ENCODE data around the gene TRAM2. TPM values are rescaled to one million over a fixed set of nuclear protein-coding genes. Genes with fewer than 3 reads are reported as not detected.

The TRAM2 gene
- total and polyA plus RNA-seq, 10 of the 15 experiments (the other 5 are each of a cell fraction or from before 2014, with no cell fraction given): 2.5 to 15.0 (median 11.0) TPM

DNA sequence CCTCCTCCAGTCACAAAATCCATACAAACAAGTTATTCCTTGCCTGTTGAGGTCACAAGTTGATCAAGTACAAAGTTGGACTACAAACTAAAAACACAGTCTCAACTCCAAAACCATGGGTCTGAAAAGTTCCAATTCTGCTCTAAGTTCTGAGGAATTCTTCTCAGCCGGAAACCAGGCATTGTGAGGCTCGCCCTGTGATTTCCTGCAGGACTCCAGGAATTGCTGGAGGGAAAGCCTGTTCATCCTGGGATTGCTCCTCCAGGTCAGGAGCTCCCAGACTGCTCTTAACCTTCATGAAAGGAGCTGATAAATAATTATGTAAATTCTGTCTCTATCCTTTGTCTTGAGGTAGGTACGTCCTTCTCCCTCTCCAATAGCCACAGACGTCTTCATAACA lies 8.5 kb downstream of the TRAM2 start:
- no TSS peak for BruUV-seq (replicated peaks)

More for the DNA sequence above, 8.5 kb downstream of the TRAM2 start:
- Histone ChIP-seq H3K27me3 (replicated peaks in 1 of 2; ENCODE audit: control insufficient read depth in 2 of 2, insufficient read depth in 2 of 2, low read length in 1 of 2) (no peaks in the 10 kb centered on the region), H2AFZ (ENCODE audit: control insufficient read depth, low read depth, low read length) (no peak overlapping the region), H3K27ac (ENCODE audit: control insufficient read depth, insufficient read depth) (no peak overlapping the region), H3K36me3 (ENCODE audit: control insufficient read depth in 2 of 2, insufficient read depth in 2 of 2, low read length in 1 of 2) (no peaks in the 10 kb centered on the region; a peak in 2 of 4 replicates), H3K4me3 (no peak overlapping the region), H3K9ac (ENCODE audit: control insufficient read depth, insufficient read depth, low read length) (no peak overlapping the region), H3K4me2 (ENCODE audit: control insufficient read depth, insufficient read depth) (no peak overlapping the region), H3K4me1 (ENCODE audit: control insufficient read depth, insufficient read depth, low read length) (peaks cover 19% of the 10 kb centered on the region), H4K20me1 (ENCODE audit: control insufficient read depth, insufficient read depth) (no peaks in the 10 kb centered on the region), H3K79me2 (ENCODE audit: control insufficient read depth, insufficient read depth, low read length) (peaks cover 54% of the 10 kb centered on the region), H3K9me3 (replicated peaks; ENCODE audit: control insufficient read depth, insufficient read depth, low read length) (no peaks in the 10 kb centered on the region)
- ATAC-seq: no peak
- 95% methylated on average over 4 of the region's 4 CpGs for WGBS (ENCODE audit: insufficient coverage, insufficient replicate concordance, low lambda C conversion rate, missing lambda C conversion rate)
- ChIA-PET POLR2A (no interaction called here), CTCF (interaction anchor here (1.0 to 2.2 kb wide), 2 partner anchors 7 to 28 kb away, joined by 3 to 7 read pairs; no protein-coding TSS in a partner anchor), RAD21 (ENCODE audit: unreplicated experiment) (interaction anchor here (1.1 kb wide), 1 partner anchor 84 kb away, joined by 3 read pairs; no protein-coding TSS in a partner anchor), SMC1A (ENCODE audit: uncharacterized antibody, unreplicated experiment) (interaction anchor here (0.7 kb wide), 1 partner anchor 855 kb away, joined by 3 read pairs; no protein-coding TSS in a partner anchor)
- TF ChIP-seq MYC (IDR thresholded peaks at IDR 0.05; ENCODE audit: insufficient read depth, insufficient read length, insufficient replicate concordance, low read length, severe bottlenecking): no peak
- TF ChIP-seq, protein P1, sequence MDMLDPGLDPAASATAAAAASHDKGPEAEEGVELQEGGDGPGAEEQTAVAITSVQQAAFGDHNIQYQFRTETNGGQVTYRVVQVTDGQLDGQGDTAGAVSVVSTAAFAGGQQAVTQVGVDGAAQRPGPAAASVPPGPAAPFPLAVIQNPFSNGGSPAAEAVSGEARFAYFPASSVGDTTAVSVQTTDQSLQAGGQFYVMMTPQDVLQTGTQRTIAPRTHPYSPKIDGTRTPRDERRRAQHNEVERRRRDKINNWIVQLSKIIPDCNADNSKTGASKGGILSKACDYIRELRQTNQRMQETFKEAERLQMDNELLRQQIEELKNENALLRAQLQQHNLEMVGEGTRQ (IDR thresholded peaks at IDR 0.05; ENCODE audit: borderline replicate concordance, low read depth, low read length): no peak
- no peak for TF ChIP-seq TCF3 (IDR thresholded peaks at IDR 0.05; ENCODE audit: borderline replicate concordance, insufficient read depth, low read depth, low read length)
- TF ChIP-seq, protein P2, sequence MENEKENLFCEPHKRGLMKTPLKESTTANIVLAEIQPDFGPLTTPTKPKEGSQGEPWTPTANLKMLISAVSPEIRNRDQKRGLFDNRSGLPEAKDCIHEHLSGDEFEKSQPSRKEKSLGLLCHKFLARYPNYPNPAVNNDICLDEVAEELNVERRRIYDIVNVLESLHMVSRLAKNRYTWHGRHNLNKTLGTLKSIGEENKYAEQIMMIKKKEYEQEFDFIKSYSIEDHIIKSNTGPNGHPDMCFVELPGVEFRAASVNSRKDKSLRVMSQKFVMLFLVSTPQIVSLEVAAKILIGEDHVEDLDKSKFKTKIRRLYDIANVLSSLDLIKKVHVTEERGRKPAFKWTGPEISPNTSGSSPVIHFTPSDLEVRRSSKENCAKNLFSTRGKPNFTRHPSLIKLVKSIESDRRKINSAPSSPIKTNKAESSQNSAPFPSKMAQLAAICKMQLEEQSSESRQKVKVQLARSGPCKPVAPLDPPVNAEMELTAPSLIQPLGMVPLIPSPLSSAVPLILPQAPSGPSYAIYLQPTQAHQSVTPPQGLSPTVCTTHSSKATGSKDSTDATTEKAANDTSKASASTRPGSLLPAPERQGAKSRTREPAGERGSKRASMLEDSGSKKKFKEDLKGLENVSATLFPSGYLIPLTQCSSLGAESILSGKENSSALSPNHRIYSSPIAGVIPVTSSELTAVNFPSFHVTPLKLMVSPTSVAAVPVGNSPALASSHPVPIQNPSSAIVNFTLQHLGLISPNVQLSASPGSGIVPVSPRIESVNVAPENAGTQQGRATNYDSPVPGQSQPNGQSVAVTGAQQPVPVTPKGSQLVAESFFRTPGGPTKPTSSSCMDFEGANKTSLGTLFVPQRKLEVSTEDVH (IDR thresholded peaks at IDR 0.05; ENCODE audit: low read depth, partially characterized antibody): no peak
- TF ChIP-seq KDM1A (IDR thresholded peaks at IDR 0.05; ENCODE audit: borderline replicate concordance): no peak
- no peak for TF ChIP-seq HDGF (IDR thresholded peaks at IDR 0.05)
- TF ChIP-seq, protein P3, sequence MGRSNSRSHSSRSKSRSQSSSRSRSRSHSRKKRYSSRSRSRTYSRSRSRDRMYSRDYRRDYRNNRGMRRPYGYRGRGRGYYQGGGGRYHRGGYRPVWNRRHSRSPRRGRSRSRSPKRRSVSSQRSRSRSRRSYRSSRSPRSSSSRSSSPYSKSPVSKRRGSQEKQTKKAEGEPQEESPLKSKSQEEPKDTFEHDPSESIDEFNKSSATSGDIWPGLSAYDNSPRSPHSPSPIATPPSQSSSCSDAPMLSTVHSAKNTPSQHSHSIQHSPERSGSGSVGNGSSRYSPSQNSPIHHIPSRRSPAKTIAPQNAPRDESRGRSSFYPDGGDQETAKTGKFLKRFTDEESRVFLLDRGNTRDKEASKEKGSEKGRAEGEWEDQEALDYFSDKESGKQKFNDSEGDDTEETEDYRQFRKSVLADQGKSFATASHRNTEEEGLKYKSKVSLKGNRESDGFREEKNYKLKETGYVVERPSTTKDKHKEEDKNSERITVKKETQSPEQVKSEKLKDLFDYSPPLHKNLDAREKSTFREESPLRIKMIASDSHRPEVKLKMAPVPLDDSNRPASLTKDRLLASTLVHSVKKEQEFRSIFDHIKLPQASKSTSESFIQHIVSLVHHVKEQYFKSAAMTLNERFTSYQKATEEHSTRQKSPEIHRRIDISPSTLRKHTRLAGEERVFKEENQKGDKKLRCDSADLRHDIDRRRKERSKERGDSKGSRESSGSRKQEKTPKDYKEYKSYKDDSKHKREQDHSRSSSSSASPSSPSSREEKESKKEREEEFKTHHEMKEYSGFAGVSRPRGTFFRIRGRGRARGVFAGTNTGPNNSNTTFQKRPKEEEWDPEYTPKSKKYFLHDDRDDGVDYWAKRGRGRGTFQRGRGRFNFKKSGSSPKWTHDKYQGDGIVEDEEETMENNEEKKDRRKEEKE (IDR thresholded peaks at IDR 0.05): no peak
- no peak for TF ChIP-seq NFYA (IDR thresholded peaks at IDR 0.05; ENCODE audit: borderline replicate concordance, low read depth, low read length)
- no peak for TF ChIP-seq CBFB (IDR thresholded peaks at IDR 0.05; ENCODE audit: low read depth)
- TF ChIP-seq MEF2B (IDR thresholded peaks at IDR 0.05; ENCODE audit: partially characterized antibody, poor library complexity, severe bottlenecking): no peak
- no peak for TF ChIP-seq MYB (IDR thresholded peaks at IDR 0.05; ENCODE audit: borderline replicate concordance, low read depth, low read length)
- TF ChIP-seq SP1 (IDR thresholded peaks at IDR 0.05; ENCODE audit: low read depth, low read length): no peak
- no peak for TF ChIP-seq POLR2A (IDR thresholded peaks at IDR 0.05; ENCODE audit: low read depth, low read length)
- no peak for TF ChIP-seq RB1 (IDR thresholded peaks at IDR 0.05; ENCODE audit: borderline replicate concordance)
- in situ Hi-C loops (cut with MboI): no loop called here
- no peak for FAIRE-seq
- intact Hi-C loops (cut with micrococcal nuclease; ENCODE audit: unreplicated experiment): no loop called here
- DNase-seq (ENCODE audit: low read depth, low spot score): no peak
